ENCODE results near the gene TP53AIP1. TPM values are rescaled to one million over a fixed set of nuclear protein-coding genes. Genes with fewer than 3 reads are reported as not detected.

TP53AIP1 gene
- total and polyA plus RNA-seq, 9 donors = 0.02 to 1.5 (median 0.31) TPM; not detected in 5

- H3K27me3 ChIP-seq = no peaks in the 10 kb centered on the region
- 87 to 93% (median 91%) methylated on average over 10 of the region's 10 CpGs for whole genome bisulfite sequencing, 3 donors
- intact Hi-C loops (cut with DNase I) = no loop called here
- no peak overlapping the region for H3K4me3 ChIP-seq
- no peaks in the 10 kb centered on the region for H3K4me1 ChIP-seq (ENCODE audit: insufficient read depth)
- no peaks in the 10 kb centered on the region for H3K9me3 ChIP-seq
- DNase-seq = no peak
- no peak for TF ChIP-seq POLR2A (IDR thresholded peaks at IDR 0.05)
- no peak for TF ChIP-seq CTCF (IDR thresholded peaks at IDR 0.05)
- TF ChIP-seq EP300 (IDR thresholded peaks at IDR 0.05) = no peak
- H3K36me3 ChIP-seq = no peaks in the 10 kb centered on the region
- no peak overlapping the region for H3K27ac ChIP-seq
These were observed 40.1 kb downstream of the TP53AIP1 start for GRCh38 chr11:128902515-128903066.

DNA sequence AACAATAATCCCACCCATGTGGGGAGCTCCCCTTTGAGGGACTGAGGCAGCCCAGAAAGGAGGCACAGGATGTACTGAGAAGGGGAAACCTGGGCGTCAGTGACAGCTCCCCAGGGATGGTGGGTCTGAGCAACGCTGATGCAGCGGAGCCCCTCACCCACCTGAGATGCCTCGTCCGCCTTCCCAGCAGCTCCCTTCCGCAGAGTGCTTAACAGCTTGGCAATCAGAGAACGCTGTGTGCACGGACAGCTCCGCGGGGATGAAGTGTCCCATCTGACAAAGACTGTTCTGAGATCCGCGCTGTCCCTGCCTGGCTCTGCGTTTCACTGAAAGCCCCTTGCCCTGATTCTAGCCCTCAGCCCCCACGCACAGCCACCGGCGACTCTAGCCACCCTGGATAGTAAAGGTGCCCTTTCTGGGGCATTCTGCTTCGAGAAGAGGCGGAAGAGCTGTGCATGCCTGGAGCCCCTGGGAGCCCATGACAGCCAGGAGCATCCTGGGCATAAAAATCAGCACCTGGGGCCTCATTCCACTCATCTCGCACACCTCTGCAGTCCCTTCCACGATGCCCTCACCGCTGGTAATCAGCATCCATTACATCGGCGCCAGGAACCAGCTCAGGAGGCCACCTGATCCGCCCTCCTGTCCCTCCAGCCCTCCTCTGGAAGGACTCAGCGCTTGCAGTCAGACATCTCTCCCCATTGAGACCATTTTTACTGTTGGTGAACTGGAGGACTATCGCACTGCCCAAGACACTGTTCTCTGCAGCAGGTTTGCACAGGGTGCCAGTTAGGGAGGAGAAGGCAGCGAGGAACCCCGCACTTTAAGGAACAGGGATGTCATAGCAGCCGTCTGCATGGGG lies 40.8 kb downstream of the TP53AIP1 start:
- Histone ChIP-seq H3K4me1 (ENCODE audit: insufficient read depth) (no peaks in the 10 kb centered on the region), H3K27me3 (no peaks in the 10 kb centered on the region), H3K4me3 (no peak overlapping the region), H3K27ac (no peak overlapping the region), H3K9me3 (no peaks in the 10 kb centered on the region), H3K36me3 (no peaks in the 10 kb centered on the region)
- no peak for DNase-seq
- no peak for TF ChIP-seq POLR2A (IDR thresholded peaks at IDR 0.05)
- no peak for TF ChIP-seq EP300 (IDR thresholded peaks at IDR 0.05)
- no peak for TF ChIP-seq CTCF (IDR thresholded peaks at IDR 0.05)
- intact Hi-C loops (cut with DNase I) = no loop called here
- 79 to 88% (median 86%) methylated on average over 29 of the region's 29 CpGs for WGBS, 3 donors

GRCh38 chr11:128900468-128900867 lies 42.2 kb downstream of the TP53AIP1 start:
- DNase-seq = no peak
- Histone ChIP-seq H3K9me3 (no peaks in the 10 kb centered on the region), H3K27ac (no peak overlapping the region), H3K36me3 (no peaks in the 10 kb centered on the region), H3K27me3 (no peaks in the 10 kb centered on the region), H3K4me3 (no peak overlapping the region), H3K4me1 (ENCODE audit: insufficient read depth) (no peaks in the 10 kb centered on the region)
- WGBS, 3 donors = 60 to 67% (median 65%) methylated on average over 4 of the region's 4 CpGs
- no peak for TF ChIP-seq POLR2A (IDR thresholded peaks at IDR 0.05)
- TF ChIP-seq EP300 (IDR thresholded peaks at IDR 0.05) = no peak
- no peak for TF ChIP-seq CTCF (IDR thresholded peaks at IDR 0.05)
- intact Hi-C loops (cut with DNase I) = no loop called here

- Histone ChIP-seq H3K36me3 (no peaks in the 10 kb centered on the region), H3K27me3 (no peaks in the 10 kb centered on the region), H3K4me3 (no peak overlapping the region), H3K27ac (no peak overlapping the region), H3K9me3 (no peaks in the 10 kb centered on the region), H3K4me1 (ENCODE audit: insufficient read depth) (peaks cover 2% of the 10 kb centered on the region)
- no peak for TF ChIP-seq CTCF (IDR thresholded peaks at IDR 0.05)
- no peak for TF ChIP-seq EP300 (IDR thresholded peaks at IDR 0.05)
- TF ChIP-seq POLR2A (IDR thresholded peaks at IDR 0.05) = no peak
- DNase-seq = no peak
- WGBS, 3 donors = 95 to 96% (median 95%) methylated on average over 13 of the region's 13 CpGs
- intact Hi-C loops (cut with DNase I) = no loop called here
These were observed 43.9 kb downstream of the TP53AIP1 start for GRCh38 chr11:128898580-128899344.

All from ovary (tissue), 9 donors.